Measurements from ENCODE around the gene CDK8.

GRCh38 chr13:26411206-26411605 lies 157.3 kb downstream of the CDK8 start:
- TF ChIP-seq POLR2AphosphoS5 (IDR thresholded peaks at IDR 0.05; ENCODE audit: low read depth, low read length) (no peak), SIN3A (IDR thresholded peaks at IDR 0.05; ENCODE audit: borderline replicate concordance, insufficient read depth, low read length) (no peak), REST (IDR thresholded peaks at IDR 0.05; ENCODE audit: insufficient read depth in 1 of 2, low read depth in 2 of 2, low read length in 2 of 2) (no peak), TAF1 (IDR thresholded peaks at IDR 0.05; ENCODE audit: borderline replicate concordance, insufficient read depth, low read length) (no peak)
